K562 (cell line): ENCODE data around the gene TALDO1. TPM values are rescaled to one million over a fixed set of nuclear protein-coding genes. Genes with fewer than 3 reads are reported as not detected.

Source experiments
- ATAC-seq: fragments of 200-7000 bp; cut with Tn5 transposase; 3 replicates; pipeline ENCODE4 v1.9.1; 2020; ENCODE audit warnings: moderate library complexity
- BruUV-seq: library from RNA; stranded (reverse); fragments of 400-500 nt; replicated peaks from 2 replicates; lab custom pipeline; 2021; lab: Mats Ljungman, UMichigan
- CTCF ChIA-PET: fragments of 300-600 bp; formaldehyde crosslinking; extraction: SDS; loops from one replicate; lab custom pipeline; 2021; ENCODE audit warnings: low intra/inter-chr PET ratio; lab: Yijun Ruan, JAX
- POLR2A ChIA-PET: fragments of 300-600, 350-650 bp; sonication (Branson Sonifier 250); formaldehyde crosslinking; extraction: SDS; loops from one replicate; lab custom pipeline; 2021; ENCODE audit warnings: antibody characterized with exemption, inconsistent platforms; lab: Yijun Ruan, JAX
- DNase-seq, 4 experiments: peaks; one replicate each; pipeline versions ENCODE4 v3.0.0 to v3.0.0-alpha.2; 2011 to 2018; ENCODE audit warnings: low spot score in 3 of 4, mixed read lengths in 3 of 4; ENCODE audit errors: extremely low read depth in 1 of 4
- FAIRE-seq: peaks from 2 replicates; lab custom pipeline; 2011; peaks lifted over from hg19 to GRCh38; lab: Jason Lieb, UNC
- H2AFZ ChIP-seq: 2 replicates; pipeline ENCODE4 v1.6.0; 2011; ENCODE audit warnings: low read depth, low read length, control low read depth, inconsistent platforms
- H3K27ac ChIP-seq: fragments of 200-600 bp; 3 replicates; pipeline ENCODE4 v1.8.0; 2011; ENCODE audit warnings: low read depth, mild to moderate bottlenecking, control low read depth, inconsistent platforms, low read length, moderate library complexity, mixed read lengths; ENCODE audit errors: extremely low read depth
- H3K27me3 ChIP-seq, 2 experiments: fragments of 300-600 bp in 1 of 2; 2 replicates in 1 of 2; 3 replicates in 1 of 2; pipeline versions ENCODE4 v1.6.0 to v1.8.0; 2011; ENCODE audit warnings: inconsistent platforms in 2 of 2, low read length in 2 of 2, mild to moderate bottlenecking in 1 of 2, mixed read lengths in 1 of 2, moderate library complexity in 1 of 2; ENCODE audit not compliant: control insufficient read depth in 2 of 2, insufficient read depth in 2 of 2
- H3K36me3 ChIP-seq: fragments of 300-600 bp; 3 replicates; pipeline ENCODE4 v1.8.0; 2011; ENCODE audit warnings: mild to moderate bottlenecking, low read length, inconsistent platforms; ENCODE audit not compliant: control insufficient read depth, insufficient read depth
- H3K4me1 ChIP-seq, 2 experiments: fragments of 200-600 bp in 1 of 2; replicated peaks in 1 of 2; 2 replicates in 1 of 2; 3 replicates in 1 of 2; pipeline versions ENCODE4 v1.5.1 to v1.8.0; 2011; ENCODE audit warnings: inconsistent platforms in 2 of 2, low read length in 2 of 2, mild to moderate bottlenecking in 1 of 2, mixed read lengths in 1 of 2, moderate library complexity in 1 of 2; ENCODE audit not compliant: control insufficient read depth in 2 of 2, insufficient read depth in 2 of 2
- H3K4me2 ChIP-seq: 2 replicates; pipeline ENCODE4 v1.6.1; 2011; ENCODE audit warnings: low read length, control low read depth, inconsistent platforms, mixed read lengths; ENCODE audit not compliant: insufficient read depth
- H3K4me3 ChIP-seq: fragments of 200-600 bp; sonication (generic), shearing (Covaris generic); 2 replicates; pipeline ENCODE4 v1.5.1; 2016; ENCODE audit warnings: control low read depth, inconsistent platforms
- H3K79me2 ChIP-seq: fragments of 200-600 bp; 3 replicates; pipeline ENCODE4 v1.8.0; 2011; ENCODE audit warnings: low read length, inconsistent platforms; ENCODE audit not compliant: control insufficient read depth, insufficient read depth
- H3K9ac ChIP-seq, 2 experiments: 2 replicates each; pipeline versions ENCODE4 v1.6.0 to v1.6.1; 2011; ENCODE audit warnings: low read depth in 2 of 2, low read length in 2 of 2, control low read depth in 1 of 2, inconsistent platforms in 1 of 2, mild to moderate bottlenecking in 1 of 2, mixed read lengths in 1 of 2; ENCODE audit not compliant: insufficient read depth in 1 of 2
- H3K9me1 ChIP-seq: one replicate; pipeline ENCODE4 v1.6.0; 2011; ENCODE audit warnings: inconsistent platforms, mild to moderate bottlenecking, low read length, moderate library complexity; ENCODE audit not compliant: control insufficient read depth, insufficient read depth
- H3K9me3 ChIP-seq: replicated peaks from 2 replicates; pipeline ENCODE4 v1.5.1; 2011; ENCODE audit warnings: low read depth, low read length, inconsistent platforms; ENCODE audit not compliant: control insufficient read depth, insufficient read depth
- H4K20me1 ChIP-seq: replicated peaks from 2 replicates; pipeline ENCODE4 v1.6.1; 2011; ENCODE audit warnings: low read length, inconsistent platforms, mixed read lengths; ENCODE audit not compliant: control insufficient read depth, insufficient read depth
- CHD2 ChIP-seq: IDR thresholded peaks from 2 replicates; pipeline ENCODE4 v1.6.1; 2011; ENCODE audit warnings: low read depth, low read length
- GTF2A2 ChIP-seq: IDR thresholded peaks from 2 replicates; pipeline ENCODE4 v1.6.1; 2016; ENCODE audit warnings: mild to moderate bottlenecking, missing genetic modification characterization, missing compliant biosample characterization
- GTF3C2 ChIP-seq: IDR thresholded peaks from 3 replicates; pipeline ENCODE4 v1.6.1; 2011; ENCODE audit warnings: borderline replicate concordance, mild to moderate bottlenecking, moderate library complexity; ENCODE audit not compliant: insufficient read length; ENCODE audit errors: extremely low read depth
- KAT8 ChIP-seq: fragments of 450-650 bp; IDR thresholded peaks from 2 replicates; pipeline ENCODE4 v1.6.1; 2016; ENCODE audit warnings: low read depth, mild to moderate bottlenecking
- POLR2G ChIP-seq: fragments of 200-400 bp; formaldehyde crosslinking; IDR thresholded peaks from 2 replicates; pipeline ENCODE4 v1.6.1; 2017; ENCODE audit warnings: low read depth, mild to moderate bottlenecking, antibody characterized with exemption, low read length, moderate library complexity
- SUPT5H ChIP-seq: fragments of 450-650 bp; IDR thresholded peaks from 2 replicates; pipeline ENCODE4 v1.6.1; 2016
- ZC3H4 ChIP-seq: sonication (generic); formaldehyde crosslinking; IDR thresholded peaks from 2 replicates; pipeline ENCODE4 v1.9.0; 2021; ENCODE audit warnings: missing genetic modification reagents, borderline replicate concordance
- WGBS: fragments of 100-300 bp; shearing (Covaris generic); methylation state at CpG from one replicate; pipeline ENCODE4 v1.1.6; 2016; ENCODE audit warnings: low coverage, mixed read lengths; ENCODE audit not compliant: insufficient coverage; ENCODE audit errors: missing lambda C conversion rate; 5-methylcytosine and 5-hydroxymethylcytosine counted together
- in situ Hi-C: fragments of 300-500 bp; cut with MboI; formaldehyde crosslinking; loops from 4 replicates; pipeline ENCODE4 v1.15.0; 2018; ENCODE audit warnings: inconsistent platforms, mixed read lengths
- intact Hi-C: fragments of 100-400 bp; cut with micrococcal nuclease; formaldehyde crosslinking; loops from 2 replicates; pipeline ENCODE4 v1.14.2; 2022
- polyA plus RNA-seq, 8 experiments: library from polyadenylated mRNA; depleted of rRNA in 4 of 8; stranded (reverse) in 5 of 8; unstranded in 3 of 8; fragments of >200 nt; fragmentation: Nextera tagmentation in 2 of 8; fragmentation: Illumina TruSeq in 1 of 8; extraction: Ambion mirVana in 2 of 8; extraction: Trizol in 1 of 8; gene quantifications; 2 replicates each; pipeline versions ENCODE4 v1.2.1 to v1.2.3, GENCODE V29; 2011 to 2014; ENCODE audit warnings: inconsistent platforms in 1 of 8, missing spikeins in 1 of 8
- total RNA-seq, 7 experiments: library from RNA; depleted of rRNA in 6 of 7; stranded (reverse); fragments of >200 nt in 6 of 7; fragmentation: Illumina TruSeq in 2 of 7; extraction: Trizol in 2 of 7; gene quantifications; 2 replicates each; pipeline versions ENCODE4 v1.2.1 to v1.2.3, GENCODE V29; 2011 to 2021; ENCODE audit warnings: low replicate concordance in 1 of 7

Gene TALDO1
- total and polyA plus RNA-seq, 9 of the 15 experiments (the other 6 are each of a cell fraction or from before 2014, with no cell fraction given): 260 to 541 (median 441) TPM

GRCh38 chr11:801097-801780 lies 54.0 kb downstream of the TALDO1 start:
- no peak for ATAC-seq
- H2AFZ ChIP-seq: no peak overlapping the region
- in situ Hi-C loops: no loop called here
- WGBS: 87% methylated on average over 18 of the region's 20 CpGs
- H3K36me3 ChIP-seq: peaks cover 38% of the 10 kb centered on the region; the same call in 1 of the 3 replicates
- no peak overlapping the region for H3K4me3 ChIP-seq
- H3K4me2 ChIP-seq: no peak overlapping the region
- no peak for DNase-seq
- BruUV-seq: no TSS peak
- H4K20me1 ChIP-seq: no peaks in the 10 kb centered on the region
- H3K79me2 ChIP-seq: peaks cover 31% of the 10 kb centered on the region
- ChIA-PET CTCF (no interaction called here), POLR2A (interaction anchor here (0.5 to 1.9 kb wide), 3 partner anchors 8 to 9 kb away, joined by 3 to 6 read pairs (median 5); partner anchors contain the start of gene RPLP2)
- no peaks in the 10 kb centered on the region for H3K9me1 ChIP-seq
- no peak for FAIRE-seq
- H3K27me3 ChIP-seq: no peaks in the 10 kb centered on the region
- H3K4me1 ChIP-seq: peaks cover 13 to 97% of the 10 kb centered on the region in 2 experiments
- no peaks in the 10 kb centered on the region for H3K9me3 ChIP-seq
- no peak overlapping the region for H3K27ac ChIP-seq
- TF ChIP-seq KAT8: no peak
- no peak for TF ChIP-seq GTF3C2
- TF ChIP-seq SUPT5H: no peak
- no peak for TF ChIP-seq CHD2
- no peak for TF ChIP-seq GTF2A2 (tag)
- TF ChIP-seq ZC3H4 (CRISPR knock-in tag): no peak
- TF ChIP-seq POLR2G: peak; percentile 56
- H3K9ac ChIP-seq: no peak overlapping the region; a peak in 1 of 4 replicates
- intact Hi-C loops: no loop called here
